ENCODE measurements around the gene SLC4A3. TPM values are rescaled to one million over a fixed set of nuclear protein-coding genes. Genes with fewer than 3 reads are reported as not detected.

Gene SLC4A3
- total RNA-seq, 5 donors from 2014 or later (not counting 1 experiment from before 2014, with no cell fraction given) = 0.08 to 0.47 (median 0.37) TPM

- no peaks in the 10 kb centered on the region for H3K36me3 Mint-ChIP-seq
- WGBS (ENCODE audit: insufficient coverage) = no CpG with 5 or more reads among the region's 1 CpG
- Histone ChIP-seq H3K36me3 (ENCODE audit: control insufficient read depth in 2 of 2, extremely low read depth in 1 of 2, insufficient read depth in 1 of 2, low read length in 1 of 2) (no peaks in the 10 kb centered on the region), H3K4me1 (ENCODE audit: control insufficient read depth in 1 of 2, extremely low read depth in 1 of 2, insufficient read depth in 2 of 2, low read length in 2 of 2) (no peaks in the 10 kb centered on the region), H3K9me3 (no peaks in the 10 kb centered on the region), H3K27ac (ENCODE audit: low read length) (no peak overlapping the region), H3K27me3 (replicated peaks in 1 of 2; ENCODE audit: control insufficient read depth in 2 of 2, extremely low read depth in 1 of 2, insufficient read depth in 2 of 2, low read length in 1 of 2) (peaks cover 2 to 8% of the 10 kb centered on the region in 2 experiments), H3K4me3 (ENCODE audit: control insufficient read depth in 1 of 2, extremely low read depth in 1 of 2, low read length in 1 of 2) (no peak overlapping the region)
- no peak for ATAC-seq (replicated peaks in 1 of 4)
- no peak overlapping the region for H3K27ac Mint-ChIP-seq
- no peaks in the 10 kb centered on the region for H3K4me1 Mint-ChIP-seq
- H3K4me3 Mint-ChIP-seq = no peak overlapping the region
- H3K27me3 Mint-ChIP-seq = peaks cover 30 to 42% of the 10 kb centered on the region in 2 donors
- DNase-seq = no peak
- ChIA-PET CTCF (interaction anchor here in 1 of 2 donors (0.6 kb wide), 1 partner anchor 16 kb away, joined by 8 read pairs; no protein-coding TSS in a partner anchor), POLR2A (interaction anchor here in 1 of 2 donors (0.7 kb wide), 1 partner anchor 246 kb away, joined by 3 read pairs; no protein-coding TSS in a partner anchor)
- peaks cover 0 to 11% (median 11%) of the 10 kb centered on the region in 3 donors for H3K9me3 Mint-ChIP-seq
Measured at GRCh38 chr2:219661955-219662395, 34.5 kb downstream of the SLC4A3 start.

GRCh38 chr2:219662566-219662965, 35.1 kb downstream of the SLC4A3 start:
- Mint-ChIP-seq H3K36me3 (no peaks in the 10 kb centered on the region), H3K27me3 (peaks cover 30 to 42% of the 10 kb centered on the region in 2 donors), H3K27ac (no peak overlapping the region), H3K9me3 (peaks cover 0 to 11% (median 11%) of the 10 kb centered on the region in 3 donors), H3K4me1 (no peaks in the 10 kb centered on the region), H3K4me3 (no peak overlapping the region)
- DNase-seq (no peak), ATAC-seq (replicated peaks in 1 of 4) (no peak)
- Histone ChIP-seq H3K36me3 (ENCODE audit: control insufficient read depth in 2 of 2, extremely low read depth in 1 of 2, insufficient read depth in 1 of 2, low read length in 1 of 2) (no peaks in the 10 kb centered on the region), H3K4me3 (ENCODE audit: control insufficient read depth in 1 of 2, extremely low read depth in 1 of 2, low read length in 1 of 2) (no peak overlapping the region), H3K27ac (ENCODE audit: low read length) (no peak overlapping the region), H3K27me3 (replicated peaks in 1 of 2; ENCODE audit: control insufficient read depth in 2 of 2, extremely low read depth in 1 of 2, insufficient read depth in 2 of 2, low read length in 1 of 2) (peaks cover 2 to 10% of the 10 kb centered on the region in 2 experiments), H3K9me3 (no peaks in the 10 kb centered on the region), H3K4me1 (ENCODE audit: control insufficient read depth in 1 of 2, extremely low read depth in 1 of 2, insufficient read depth in 2 of 2, low read length in 2 of 2) (no peaks in the 10 kb centered on the region)
- POLR2A ChIA-PET = no interaction called here
- CTCF ChIA-PET = no interaction called here

DNA sequence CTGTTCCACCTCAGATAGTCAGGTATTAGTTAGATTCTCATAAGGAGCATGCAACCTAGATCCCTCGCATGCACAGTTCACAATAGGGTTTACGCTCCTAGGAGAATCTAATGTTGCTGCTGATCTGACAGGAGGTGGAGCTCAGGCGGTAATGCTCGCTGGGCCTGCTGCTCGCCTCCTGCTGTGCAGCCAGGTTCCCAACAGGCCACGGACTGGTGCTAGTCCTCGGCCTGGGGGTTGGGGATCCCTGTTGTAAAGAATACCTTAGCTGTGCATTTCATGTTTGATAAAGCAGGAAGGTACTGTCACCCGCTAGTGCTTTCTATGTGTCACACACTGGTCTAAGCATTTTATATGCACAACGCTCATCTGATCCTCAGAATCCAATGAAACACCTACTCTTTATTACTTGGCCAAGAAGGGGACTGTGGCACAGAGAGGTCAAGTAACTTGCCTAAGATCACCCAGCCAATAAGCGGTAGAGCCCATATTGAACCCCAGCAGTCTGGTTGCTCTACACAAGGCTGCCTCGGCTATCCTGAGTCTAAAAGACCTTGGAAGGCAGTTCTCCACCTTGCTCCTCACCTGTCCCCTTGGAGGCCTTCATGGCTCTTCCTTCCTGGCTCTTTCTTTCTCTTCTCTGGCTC, 35.8 kb downstream of the SLC4A3 start:
- no peaks in the 10 kb centered on the region for H3K4me1 Mint-ChIP-seq
- H3K27ac Mint-ChIP-seq = no peak overlapping the region
- H3K36me3 Mint-ChIP-seq = no peaks in the 10 kb centered on the region
- POLR2A ChIA-PET = no interaction called here
- 75% methylated on average over 8 of the region's 11 CpGs for WGBS (ENCODE audit: insufficient coverage)
- CTCF ChIA-PET = no interaction called here
- Histone ChIP-seq H3K27ac (ENCODE audit: low read length) (no peak overlapping the region), H3K36me3 (ENCODE audit: control insufficient read depth in 2 of 2, extremely low read depth in 1 of 2, insufficient read depth in 1 of 2, low read length in 1 of 2) (no peaks in the 10 kb centered on the region), H3K4me3 (ENCODE audit: control insufficient read depth in 1 of 2, extremely low read depth in 1 of 2, low read length in 1 of 2) (no peak overlapping the region), H3K27me3 (replicated peaks in 1 of 2; ENCODE audit: control insufficient read depth in 2 of 2, extremely low read depth in 1 of 2, insufficient read depth in 2 of 2, low read length in 1 of 2) (peaks cover 2 to 11% of the 10 kb centered on the region in 2 experiments), H3K4me1 (ENCODE audit: control insufficient read depth in 1 of 2, extremely low read depth in 1 of 2, insufficient read depth in 2 of 2, low read length in 2 of 2) (no peaks in the 10 kb centered on the region), H3K9me3 (no peaks in the 10 kb centered on the region)
- DNase-seq = no peak
- peaks cover 0 to 11% (median 11%) of the 10 kb centered on the region in 3 donors for H3K9me3 Mint-ChIP-seq
- peaks cover 28 to 39% of the 10 kb centered on the region in 2 donors for H3K27me3 Mint-ChIP-seq
- H3K4me3 Mint-ChIP-seq = no peak overlapping the region
- ATAC-seq (replicated peaks in 1 of 4) = no peak

DNA sequence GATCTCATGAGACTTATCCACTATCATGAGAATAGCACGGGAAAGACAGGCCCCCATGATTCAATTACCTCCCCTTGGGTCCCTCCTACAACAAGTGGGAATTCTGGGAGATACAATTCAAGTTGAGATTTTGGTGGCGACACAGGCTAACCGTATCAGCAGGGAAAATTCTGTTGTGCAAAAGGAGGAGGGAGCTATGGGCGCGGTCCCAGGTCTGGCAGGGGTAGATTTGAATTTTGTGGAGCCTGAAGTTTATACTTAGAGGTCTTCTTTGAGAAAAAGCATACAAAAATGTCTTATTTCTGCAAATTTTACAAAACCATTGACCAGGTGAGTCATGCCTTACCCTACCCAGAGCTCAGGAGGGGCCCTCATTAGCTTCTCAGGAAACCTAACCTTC, 36.6 kb downstream of the SLC4A3 start:
- DNase-seq (no peak), ATAC-seq (replicated peaks in 1 of 4) (no peak)
- ChIA-PET CTCF (no interaction called here), POLR2A (no interaction called here)
- H3K27me3 Mint-ChIP-seq = peaks cover 25 to 35% of the 10 kb centered on the region in 2 donors
- no peaks in the 10 kb centered on the region for H3K36me3 Mint-ChIP-seq
- no peaks in the 10 kb centered on the region for H3K36me3 ChIP-seq (ENCODE audit: control insufficient read depth in 2 of 2, extremely low read depth in 1 of 2, insufficient read depth in 1 of 2, low read length in 1 of 2)
- no peaks in the 10 kb centered on the region for H3K4me1 ChIP-seq (ENCODE audit: control insufficient read depth in 1 of 2, extremely low read depth in 1 of 2, insufficient read depth in 2 of 2, low read length in 2 of 2)
- WGBS (ENCODE audit: insufficient coverage) = 93% methylated on average over 4 of the region's 5 CpGs
- H3K4me1 Mint-ChIP-seq = no peaks in the 10 kb centered on the region
- H3K4me3 Mint-ChIP-seq = no peak overlapping the region
- H3K4me3 ChIP-seq (ENCODE audit: control insufficient read depth in 1 of 2, extremely low read depth in 1 of 2, low read length in 1 of 2) = no peak overlapping the region
- no peaks in the 10 kb centered on the region for H3K9me3 ChIP-seq
- H3K27me3 ChIP-seq (replicated peaks in 1 of 2; ENCODE audit: control insufficient read depth in 2 of 2, extremely low read depth in 1 of 2, insufficient read depth in 2 of 2, low read length in 1 of 2) = peaks cover 0 to 13% of the 10 kb centered on the region in 2 experiments
- no peak overlapping the region for H3K27ac Mint-ChIP-seq
- H3K9me3 Mint-ChIP-seq = peaks cover 0 to 11% (median 11%) of the 10 kb centered on the region in 3 donors
- no peak overlapping the region for H3K27ac ChIP-seq (ENCODE audit: low read length)

DNA sequence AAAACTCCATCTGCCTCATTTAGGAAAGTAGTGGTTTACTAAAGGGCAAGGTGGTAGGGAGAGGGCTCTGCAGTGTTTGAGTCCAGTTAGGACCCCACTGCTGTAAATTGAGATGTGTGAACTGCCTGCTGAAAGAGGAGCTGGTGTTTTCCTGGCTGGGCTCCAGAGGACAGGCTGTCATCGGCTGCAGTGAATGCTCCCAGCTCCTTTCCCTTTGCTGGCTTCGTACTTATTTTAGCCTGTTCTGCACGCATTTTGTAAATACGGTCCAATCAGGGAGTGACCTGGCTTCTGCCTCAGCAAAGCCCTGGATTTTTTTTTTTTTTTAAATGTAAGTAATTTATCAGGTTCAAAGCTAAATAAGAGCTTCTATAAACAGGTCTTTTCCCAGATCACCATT, 37.5 kb downstream of the SLC4A3 start:
- Mint-ChIP-seq H3K4me3 (no peak overlapping the region), H3K36me3 (no peaks in the 10 kb centered on the region), H3K27me3 (peaks cover 18 to 28% of the 10 kb centered on the region in 2 donors), H3K4me1 (no peaks in the 10 kb centered on the region), H3K9me3 (peaks cover 0 to 11% (median 11%) of the 10 kb centered on the region in 3 donors), H3K27ac (no peak overlapping the region)
- Histone ChIP-seq H3K4me3 (ENCODE audit: control insufficient read depth in 1 of 2, extremely low read depth in 1 of 2, low read length in 1 of 2) (no peak overlapping the region), H3K27me3 (replicated peaks in 1 of 2; ENCODE audit: control insufficient read depth in 2 of 2, extremely low read depth in 1 of 2, insufficient read depth in 2 of 2, low read length in 1 of 2) (peaks cover 2 to 13% of the 10 kb centered on the region in 2 experiments), H3K36me3 (ENCODE audit: control insufficient read depth in 2 of 2, extremely low read depth in 1 of 2, insufficient read depth in 1 of 2, low read length in 1 of 2) (no peaks in the 10 kb centered on the region), H3K4me1 (ENCODE audit: control insufficient read depth in 1 of 2, extremely low read depth in 1 of 2, insufficient read depth in 2 of 2, low read length in 2 of 2) (no peaks in the 10 kb centered on the region), H3K27ac (ENCODE audit: low read length) (no peak overlapping the region), H3K9me3 (no peaks in the 10 kb centered on the region)
- no peak for ATAC-seq (replicated peaks in 1 of 4)
- DNase-seq = no peak
- ChIA-PET POLR2A (no interaction called here), CTCF (no interaction called here)
- WGBS (ENCODE audit: insufficient coverage) = 70% methylated on average over 1 of the region's 4 CpGs

DNA sequence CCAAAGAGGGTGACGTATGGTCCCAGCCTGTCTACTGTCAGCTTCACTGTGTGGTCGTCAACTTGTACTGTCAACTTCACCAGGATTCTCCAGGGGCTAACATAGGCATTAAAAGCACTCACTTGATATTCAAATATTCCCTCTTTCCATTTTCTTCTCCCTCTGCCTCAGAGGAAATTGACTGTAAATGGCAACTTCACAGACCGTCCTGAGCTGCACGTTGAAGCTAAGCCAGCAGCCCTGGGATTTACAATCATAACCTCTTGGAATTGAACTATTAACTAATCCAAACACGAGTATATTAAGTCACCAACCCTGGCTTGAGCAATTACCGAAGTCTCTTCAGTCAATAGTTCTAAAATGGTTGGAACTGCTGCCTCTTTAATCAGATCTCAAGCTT, 38.5 kb downstream of the SLC4A3 start:
- POLR2A ChIA-PET = no interaction called here
- H3K4me1 Mint-ChIP-seq = no peaks in the 10 kb centered on the region
- Histone ChIP-seq H3K27ac (ENCODE audit: low read length) (no peak overlapping the region), H3K27me3 (replicated peaks in 1 of 2; ENCODE audit: control insufficient read depth in 2 of 2, extremely low read depth in 1 of 2, insufficient read depth in 2 of 2, low read length in 1 of 2) (peaks cover 2 to 13% of the 10 kb centered on the region in 2 experiments), H3K4me3 (ENCODE audit: control insufficient read depth in 1 of 2, extremely low read depth in 1 of 2, low read length in 1 of 2) (no peak overlapping the region), H3K36me3 (ENCODE audit: control insufficient read depth in 2 of 2, extremely low read depth in 1 of 2, insufficient read depth in 1 of 2, low read length in 1 of 2) (no peaks in the 10 kb centered on the region), H3K9me3 (no peaks in the 10 kb centered on the region), H3K4me1 (ENCODE audit: control insufficient read depth in 1 of 2, extremely low read depth in 1 of 2, insufficient read depth in 2 of 2, low read length in 2 of 2) (no peaks in the 10 kb centered on the region)
- H3K4me3 Mint-ChIP-seq = no peak overlapping the region
- no peaks in the 10 kb centered on the region for H3K36me3 Mint-ChIP-seq
- CTCF ChIA-PET = no interaction called here
- 82% methylated on average over 6 of the region's 6 CpGs for WGBS (ENCODE audit: insufficient coverage)
- peaks cover 14 to 31% of the 10 kb centered on the region in 2 donors for H3K27me3 Mint-ChIP-seq
- no peak overlapping the region for H3K27ac Mint-ChIP-seq
- H3K9me3 Mint-ChIP-seq = peaks cover 0 to 6% (median 5%) of the 10 kb centered on the region in 3 donors
- ATAC-seq (replicated peaks in 1 of 4) (no peak), DNase-seq (no peak)
